Adipose tissue (tissue), 3 donors: ENCODE measurements around the gene ABCC1. TPM values are rescaled to one million over a fixed set of nuclear protein-coding genes. Genes with fewer than 3 reads are reported as not detected.
A peak's percentile ranks its signal among the peaks of the same experiment; 100 is the strongest.
"Not testable (repeated sequence)": the region's sequence is repeated elsewhere in the genome, so short reads cannot be mapped to it uniquely, and the experiment has no call there.

Experiments used
- H3K27ac ChIP-seq: one replicate; pipeline ENCODE4 v1.5.1; 2013; ENCODE audit warnings: low read depth, low read length
- WGBS, 3 donors: extraction: QIAGEN DNeasy Blood & Tissue Kit; methylation state at CpG; one replicate each; pipeline ENCODE4 v1.1.7; 2013; 5-methylcytosine and 5-hydroxymethylcytosine counted together
- polyA plus RNA-seq, 3 donors: library from polyadenylated mRNA; stranded (reverse); fragments of 200-250 nt; gene quantifications; one replicate each; pipeline ENCODE4 v1.2.3, GENCODE V29; 2013
- donor health status: healthy with polysubstance abuse.
- donor health status: Bipolar disorder and iron deficiency.
- donor health status: healthy.

ABCC1 gene
- 1 to 10 TPM; 5.3 to 6.9 (median 6.9) TPM for polyA plus RNA-seq

DNA sequence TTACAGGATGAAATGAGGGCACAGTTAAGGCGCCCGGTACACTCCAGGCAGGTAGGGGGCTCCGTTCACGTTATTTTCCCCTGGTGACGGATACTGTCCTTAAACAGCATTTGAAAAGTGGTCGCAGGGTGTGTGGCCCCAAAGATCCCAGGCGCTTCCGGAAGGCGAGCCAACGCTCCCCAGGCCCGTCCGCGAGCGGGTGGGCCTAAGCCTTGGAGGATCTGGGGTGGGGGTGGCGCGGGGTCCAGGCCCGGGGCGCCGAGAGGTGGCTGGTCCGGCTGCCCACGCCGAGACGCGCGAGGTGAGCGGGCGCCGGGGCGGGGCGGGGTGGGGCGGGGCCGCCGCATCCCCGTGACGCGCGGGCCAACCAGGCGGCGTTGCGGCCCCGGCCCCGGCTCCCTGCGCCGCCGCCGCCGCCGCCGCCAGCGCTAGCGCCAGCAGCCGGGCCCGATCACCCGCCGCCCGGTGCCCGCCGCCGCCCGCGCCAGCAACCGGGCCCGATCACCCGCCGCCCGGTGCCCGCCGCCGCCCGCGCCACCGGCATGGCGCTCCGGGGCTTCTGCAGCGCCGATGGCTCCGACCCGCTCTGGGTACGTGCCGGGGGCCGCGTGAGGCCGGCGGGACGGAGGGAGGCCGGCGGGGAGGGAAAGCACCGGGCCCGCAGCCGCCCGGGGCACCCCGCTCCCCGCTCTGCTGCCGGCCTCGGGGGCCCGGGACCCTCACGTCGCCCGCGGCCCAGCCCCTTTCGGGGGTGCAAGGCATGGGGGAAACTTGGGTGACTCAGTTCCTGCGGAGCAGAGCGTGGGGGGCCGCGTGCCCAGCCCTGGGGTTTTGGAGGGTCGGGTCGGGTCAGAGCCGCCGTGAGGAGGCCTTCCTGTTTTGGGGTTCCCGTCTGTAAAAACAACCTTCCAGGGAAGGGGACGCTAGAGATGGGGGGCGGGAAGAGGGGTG lies at the start of gene ABCC1:
Gene ABCC1 (plus strand): TSS at position 407 of the 951 bp plus-strand sequence. CDS start 136 bp downstream, at position 543.
- peak within 1 kb of the TSS; percentile 62 for H3K27ac ChIP-seq
- WGBS, 3 donors, result 0 to 1% (median 0%) methylated on average over 45 to 106 of the region's 112 CpGs

DNA sequence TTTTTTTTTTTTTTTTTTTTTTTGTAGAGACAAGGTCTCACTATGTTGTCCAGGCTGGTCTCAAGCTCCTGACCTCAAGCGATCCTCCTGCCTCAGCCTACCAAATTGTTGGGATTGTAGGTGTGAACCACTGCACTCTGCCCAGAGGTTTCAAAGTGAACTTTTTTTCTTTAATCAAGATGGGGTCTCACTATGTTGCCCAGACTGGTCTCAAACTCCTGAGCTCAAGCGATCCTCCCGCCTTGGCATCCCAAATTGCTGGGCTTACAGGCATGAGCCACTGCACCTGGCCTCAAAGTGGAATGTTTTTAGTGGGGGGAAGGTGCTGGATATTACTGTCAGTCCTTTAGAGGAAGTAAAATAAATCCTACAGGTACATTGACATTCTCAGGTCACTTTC lies 49.1 kb upstream of the ABCC1 start:
- H3K27ac ChIP-seq, result no peak overlapping the region
- 92 to 95% (median 93%) methylated on average over 3 of the region's 3 CpGs for WGBS, 3 donors

DNA sequence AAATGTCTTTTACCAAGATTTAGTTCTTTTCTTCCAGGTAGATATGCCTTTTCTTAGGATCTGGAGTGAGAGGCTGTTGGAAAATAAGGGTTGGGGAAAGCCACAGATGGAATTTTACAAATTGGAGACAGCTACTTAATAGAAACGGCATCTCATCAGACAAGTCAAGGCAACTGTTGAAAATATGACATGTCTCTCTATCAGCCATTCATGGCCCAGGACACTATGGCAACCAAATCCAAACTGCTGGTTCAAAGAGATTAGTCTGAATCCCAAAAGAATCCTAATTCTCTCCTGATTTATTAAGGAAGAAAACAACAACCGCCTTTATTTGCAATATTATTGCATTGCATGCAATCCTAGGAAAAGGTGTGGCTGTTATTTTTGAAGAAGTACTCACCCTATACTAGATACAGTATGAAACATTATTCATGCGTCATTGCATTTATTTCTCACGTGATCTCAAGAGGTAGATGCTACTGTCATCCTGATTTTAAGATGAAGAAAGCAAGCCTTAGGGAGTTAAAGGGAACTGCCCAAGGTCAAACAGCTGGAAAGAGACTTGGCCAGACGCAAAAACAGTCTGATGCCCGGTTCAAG lies 48.4 kb upstream of the ABCC1 start:
- WGBS, 3 donors, result 65 to 70% (median 69%) methylated on average over 6 of the region's 6 CpGs
- H3K27ac ChIP-seq, result no peak overlapping the region

DNA sequence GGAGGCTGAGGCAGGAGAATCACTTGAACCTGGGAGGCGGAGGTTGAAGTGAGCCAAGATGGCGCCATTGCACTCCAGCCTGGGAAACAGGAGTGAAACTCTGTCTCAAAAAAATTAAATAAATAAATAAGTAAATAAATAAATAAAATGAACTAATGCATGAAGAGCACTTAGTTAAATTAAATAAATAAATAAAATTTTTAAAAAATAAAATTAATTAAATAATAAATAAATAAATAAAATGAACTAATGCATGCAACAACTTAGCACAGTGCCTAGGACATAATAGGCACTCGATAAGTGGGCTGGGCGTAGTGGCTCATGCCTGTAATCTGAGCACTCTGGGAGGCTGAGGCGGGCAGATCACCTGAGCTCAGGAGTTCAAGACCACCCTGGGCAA lies 45.5 kb upstream of the ABCC1 start:
- H3K27ac ChIP-seq, result no peak overlapping the region
- 95 to 98% (median 96%) methylated on average over 5 of the region's 5 CpGs for WGBS, 3 donors

DNA sequence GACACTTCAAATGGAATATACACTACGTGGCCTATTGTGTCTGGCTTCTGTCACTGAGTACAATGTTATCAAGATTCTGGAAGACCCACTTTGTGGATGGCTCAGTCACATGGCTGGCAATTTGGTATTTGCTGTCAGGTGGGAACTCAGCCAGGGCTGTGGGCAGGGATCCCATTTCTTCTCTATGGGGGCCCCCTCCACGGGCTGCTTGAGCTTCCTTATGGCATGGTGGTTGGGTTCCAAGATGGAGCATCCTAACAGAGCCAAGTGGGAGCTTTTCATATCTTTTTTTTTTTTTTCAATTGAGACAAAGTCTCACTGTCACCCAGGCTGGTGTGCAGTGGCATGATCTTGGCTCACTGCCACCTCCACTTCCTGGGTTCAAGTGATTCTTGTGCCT lies 43.0 kb upstream of the ABCC1 start:
- 68 to 88% (median 74%) methylated on average over 2 of the region's 2 CpGs for WGBS, 3 donors

DNA sequence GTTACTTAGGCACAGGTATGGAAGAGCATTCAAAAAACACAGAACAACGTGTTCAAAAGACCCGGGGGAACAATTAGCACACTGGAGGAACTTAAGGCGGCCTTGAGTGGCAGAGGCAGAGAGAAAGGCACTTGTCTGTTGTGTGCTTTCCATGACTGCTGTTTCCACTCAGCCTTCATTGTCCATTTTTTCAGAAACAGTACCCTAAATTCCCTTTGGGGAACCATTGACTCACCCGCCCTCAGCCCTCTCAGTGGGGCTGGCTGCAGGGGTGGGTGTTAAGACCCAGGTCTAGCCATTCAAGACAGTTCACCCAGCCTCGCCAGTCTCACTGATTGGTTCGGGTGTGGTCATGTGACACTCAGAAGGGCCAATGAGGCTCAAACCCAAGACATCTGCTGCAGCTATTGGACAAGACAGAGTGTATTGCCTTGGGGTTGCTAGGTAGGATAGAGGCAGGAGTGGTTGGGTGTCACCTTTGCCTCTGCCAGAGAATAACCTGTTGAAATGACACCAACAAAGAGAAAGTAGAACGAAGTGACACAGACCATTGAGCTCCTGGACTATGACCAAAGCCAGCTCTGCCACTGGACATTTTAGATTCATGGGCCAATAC lies 41.4 kb upstream of the ABCC1 start:
- WGBS, 3 donors, result 77 to 82% (median 79%) methylated on average over 7 of the region's 7 CpGs
- no peak overlapping the region for H3K27ac ChIP-seq

More for the DNA sequence above, 43.0 kb upstream of the ABCC1 start:
- H3K27ac ChIP-seq, result no peak overlapping the region

DNA sequence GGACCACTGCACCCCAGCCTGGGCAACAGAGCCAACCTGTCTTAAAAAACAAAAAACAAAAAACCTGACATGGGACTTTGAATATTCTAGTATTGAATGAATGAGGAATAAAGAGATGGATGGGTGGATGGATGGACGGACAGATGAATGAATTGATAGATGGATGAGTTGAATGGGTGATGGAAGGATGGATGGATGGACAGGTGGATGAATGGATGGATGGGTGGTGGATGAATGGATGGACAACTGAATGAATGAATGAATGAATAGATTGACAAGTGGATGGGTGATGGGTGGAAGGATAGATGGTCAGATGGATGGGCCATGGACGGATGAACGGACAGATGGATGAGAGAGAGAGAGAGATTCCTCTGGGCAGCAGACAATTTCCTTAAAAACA lies 38.2 kb upstream of the ABCC1 start:
- WGBS, 3 donors, result 90 to 98% (median 96%) methylated on average over 3 of the region's 3 CpGs
- H3K27ac ChIP-seq, result no peak overlapping the region

DNA sequence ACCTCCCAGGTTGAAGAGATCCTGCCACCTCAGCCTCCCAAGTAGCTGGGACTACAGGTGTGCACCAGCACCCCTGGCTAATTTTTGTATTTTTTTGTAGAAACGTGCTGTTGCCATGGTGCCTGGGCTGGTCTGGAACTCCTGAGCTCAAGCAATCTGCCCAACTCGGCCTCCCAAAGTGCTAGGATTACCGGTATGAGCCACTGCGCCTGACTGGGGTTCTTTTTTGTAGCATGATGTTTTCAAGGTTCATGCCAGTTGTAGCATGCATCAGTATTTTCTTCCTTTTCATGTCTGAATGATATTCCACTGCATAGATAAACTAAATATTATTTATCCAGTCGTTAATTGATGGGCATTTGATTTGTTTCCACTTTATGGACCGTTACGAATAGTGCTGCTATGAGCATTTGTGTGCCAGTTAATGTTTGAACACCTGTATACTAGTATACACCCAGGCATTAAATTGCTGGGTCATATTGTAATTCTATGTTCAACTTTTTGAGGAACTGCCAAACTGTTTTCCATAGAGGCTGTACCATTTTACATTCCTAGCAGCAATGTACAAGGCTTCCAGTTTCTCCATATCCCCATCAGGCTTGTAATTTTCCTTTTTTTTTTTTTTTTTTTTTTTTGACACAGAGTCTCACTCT lies 36.2 kb upstream of the ABCC1 start:
- H3K27ac ChIP-seq, result no peak overlapping the region
- WGBS, 3 donors, result 74 to 76% (median 75%) methylated on average over 7 of the region's 7 CpGs

DNA sequence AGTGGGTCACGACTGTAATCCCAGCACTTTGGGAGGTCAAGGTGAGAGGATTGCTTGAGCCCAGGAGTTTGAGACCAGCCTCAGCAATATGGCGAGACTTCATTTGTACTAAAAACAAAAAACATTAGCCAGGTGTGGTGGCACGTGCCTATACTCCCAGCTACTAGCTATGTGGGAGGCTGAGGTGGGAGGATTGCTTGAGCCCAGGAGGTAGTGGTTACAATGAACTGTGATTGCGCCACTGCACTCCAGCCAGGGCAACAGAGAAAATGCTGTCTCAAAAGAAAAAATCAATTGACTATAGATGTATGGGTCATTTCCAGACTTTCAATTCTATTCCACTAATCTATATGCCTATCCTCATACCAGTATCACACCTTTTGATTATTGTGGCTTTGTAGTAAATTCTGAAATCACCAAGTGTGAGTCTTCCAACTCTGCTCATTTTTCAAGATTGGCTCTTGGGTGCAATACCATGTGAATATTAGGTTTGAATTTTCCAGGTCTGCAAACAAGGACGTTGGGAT lies 33.8 kb upstream of the ABCC1 start:
- 74 to 85% (median 84%) methylated on average over 5 of the region's 5 CpGs for WGBS, 3 donors
- H3K27ac ChIP-seq, result no peak overlapping the region

DNA sequence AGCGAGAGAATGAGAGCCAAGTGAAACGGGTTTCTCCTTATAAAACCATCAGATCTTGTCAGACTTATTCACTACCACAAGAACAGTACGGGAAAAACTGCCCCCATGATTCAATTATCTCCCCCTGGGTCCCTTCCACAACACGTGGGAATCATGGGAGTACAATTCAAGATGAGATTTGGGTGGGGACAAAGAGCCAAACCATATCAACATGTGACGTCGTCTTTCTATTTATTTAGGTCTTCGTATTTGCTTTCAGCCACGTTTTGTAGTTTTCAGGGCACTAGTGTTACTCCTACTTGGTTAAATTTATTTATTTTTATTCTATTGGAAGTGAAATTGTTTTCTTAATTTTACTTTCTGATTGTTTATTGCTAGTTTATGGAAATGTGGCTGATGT lies 33.1 kb upstream of the ABCC1 start:
- 78 to 86% (median 83%) methylated on average over 8 of the region's 8 CpGs for WGBS, 3 donors

DNA sequence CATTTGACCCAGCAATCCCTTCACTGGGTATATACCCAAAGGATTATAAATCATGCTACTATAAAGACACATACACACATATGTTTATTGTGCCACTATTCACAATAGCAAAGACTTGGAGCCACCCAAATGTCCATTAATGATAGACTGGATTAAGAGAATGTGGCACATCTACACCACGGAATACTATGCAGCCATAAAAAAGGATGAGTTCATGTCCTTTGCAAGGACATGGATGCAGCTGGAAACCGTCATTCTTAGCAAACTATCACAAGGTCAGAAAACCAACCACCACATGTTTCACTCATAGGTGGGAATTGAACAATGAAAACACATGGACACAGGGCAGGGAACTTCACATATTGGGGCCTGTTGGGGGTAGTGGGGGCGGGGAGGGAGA lies 31.1 kb upstream of the ABCC1 start:
- WGBS, 3 donors, result 78 to 89% (median 81%) methylated on average over 3 of the region's 3 CpGs
- not testable (repeated sequence) for H3K27ac ChIP-seq

More for the DNA sequence above, 33.1 kb upstream of the ABCC1 start:
- H3K27ac ChIP-seq, result no peak overlapping the region

DNA sequence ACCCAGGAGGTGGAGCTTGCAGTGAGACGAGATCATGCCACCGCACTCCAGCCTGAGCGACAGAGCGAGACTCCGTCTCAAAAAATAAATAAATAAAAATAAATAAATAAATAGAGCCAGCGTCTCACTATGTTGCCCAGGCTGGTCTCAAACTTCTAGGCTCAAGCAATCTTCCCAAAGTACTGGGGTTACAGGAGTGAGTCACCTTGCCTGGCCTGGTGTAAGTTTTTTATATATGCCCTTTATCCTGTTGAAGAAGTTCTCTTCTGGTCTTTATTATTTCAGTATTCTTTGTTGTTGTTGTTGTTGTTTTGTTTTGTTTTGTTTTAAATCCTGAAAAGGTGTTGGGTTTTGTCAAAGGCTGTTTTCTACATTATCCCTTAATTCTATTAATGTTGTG lies 30.1 kb upstream of the ABCC1 start:
- H3K27ac ChIP-seq, result no peak overlapping the region
- WGBS, 3 donors, result 87 to 96% (median 93%) methylated on average over 6 of the region's 6 CpGs

DNA sequence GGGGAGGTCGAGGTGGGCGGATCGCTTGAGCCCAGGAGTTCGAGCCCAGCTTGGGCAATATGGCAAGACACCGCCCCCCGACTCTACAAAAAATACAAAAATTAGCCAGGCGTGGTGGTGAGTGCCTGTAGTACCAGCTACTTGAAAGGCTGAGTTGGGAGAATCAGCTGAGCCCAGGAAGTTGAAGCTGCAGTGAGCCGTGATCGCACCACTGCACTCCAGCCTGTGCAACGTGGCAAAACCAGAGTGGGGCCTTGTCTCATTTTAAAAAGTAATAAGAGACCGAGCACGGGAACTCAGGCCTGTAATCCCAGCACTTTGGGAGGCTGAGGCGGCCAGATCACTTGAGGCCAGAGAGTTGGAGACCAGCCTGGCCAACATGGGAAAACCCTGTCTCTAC lies 24.4 kb upstream of the ABCC1 start:
- 94 to 95% (median 94%) methylated on average over 13 of the region's 13 CpGs for WGBS, 3 donors
- H3K27ac ChIP-seq, result no peak overlapping the region

DNA sequence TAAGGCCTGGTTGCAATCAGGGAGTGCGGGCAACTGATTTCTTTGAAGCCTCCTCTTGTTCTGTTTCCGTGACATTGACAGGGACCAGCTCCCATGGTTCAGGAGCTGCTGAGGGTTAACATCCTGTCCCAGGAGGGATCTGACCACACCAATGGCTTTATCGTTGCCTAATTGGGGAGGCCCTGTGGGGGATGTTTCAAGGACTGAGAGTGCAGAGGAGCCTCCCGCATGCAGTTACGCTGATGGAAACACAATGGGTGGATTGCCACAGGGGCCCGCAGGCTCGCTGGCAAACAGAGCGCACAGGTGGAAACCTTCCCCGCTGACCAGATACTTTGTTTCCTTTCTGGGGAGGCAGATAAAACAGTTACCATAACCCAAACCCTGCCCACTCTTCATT lies 23.8 kb upstream of the ABCC1 start:
- H3K27ac ChIP-seq, result no peak overlapping the region
- WGBS, 3 donors, result 77 to 84% (median 80%) methylated on average over 9 of the region's 9 CpGs

DNA sequence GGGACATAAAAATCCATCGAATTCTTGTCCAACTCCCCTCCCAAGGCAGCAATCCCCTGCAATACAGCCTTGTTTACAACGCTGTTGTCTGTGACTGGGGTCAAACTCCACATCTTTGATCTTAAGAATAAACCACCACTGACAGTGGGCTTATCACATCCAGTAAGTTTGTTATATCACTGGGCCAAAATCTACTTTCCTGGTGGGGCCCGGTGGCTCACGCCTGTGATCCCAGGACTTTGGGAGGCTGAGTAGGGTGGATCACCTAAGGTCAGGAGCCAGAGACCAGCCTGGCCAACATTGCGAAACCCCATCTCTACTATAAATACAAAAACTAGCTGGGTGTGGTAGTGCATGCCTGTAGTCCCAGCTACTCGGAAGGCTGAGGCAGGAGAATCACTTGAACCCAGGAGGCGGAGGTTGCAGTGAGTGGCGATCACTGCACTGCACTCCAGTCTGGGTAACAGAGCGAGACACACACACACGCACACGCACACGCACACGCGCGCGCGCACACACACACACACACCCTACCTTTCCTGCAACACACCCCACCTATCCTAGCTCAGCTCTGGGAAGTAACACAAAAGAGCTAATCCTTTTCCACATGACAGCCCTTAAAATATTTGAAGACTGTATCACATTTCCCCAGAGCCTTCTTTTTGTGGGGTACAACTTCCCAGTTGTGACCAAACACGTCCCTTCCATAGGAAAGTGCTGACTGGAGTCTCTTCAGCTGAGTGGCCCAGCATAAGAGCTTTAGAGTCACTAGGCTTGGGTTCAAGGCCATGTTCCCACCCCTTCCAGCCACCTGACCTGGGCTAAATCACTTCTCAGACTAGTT lies 20.9 kb upstream of the ABCC1 start:
- 94 to 95% (median 94%) methylated on average over 18 of the region's 18 CpGs for WGBS, 3 donors
- no peak overlapping the region for H3K27ac ChIP-seq

DNA sequence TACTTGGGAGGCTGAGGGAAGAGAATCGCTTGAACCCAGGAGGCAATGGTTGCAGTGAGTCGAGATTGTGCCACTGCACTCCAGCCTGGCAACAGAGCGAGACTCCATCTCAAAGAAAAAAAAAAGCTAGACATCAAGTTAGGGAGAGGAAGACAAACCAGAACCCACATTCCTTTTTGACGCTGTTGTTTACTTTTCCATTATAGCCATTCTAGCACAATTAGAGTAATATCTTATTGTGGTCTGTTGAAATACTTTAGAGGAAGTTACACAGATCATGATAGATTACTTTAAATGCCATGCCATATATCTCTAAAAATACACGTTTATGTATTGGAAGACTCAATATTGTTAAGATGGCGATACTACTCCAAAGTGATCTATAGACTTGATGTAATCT lies 16.5 kb upstream of the ABCC1 start:
- no peak overlapping the region for H3K27ac ChIP-seq
- WGBS, 3 donors, result 66 to 76% (median 66%) methylated on average over 6 of the region's 6 CpGs

DNA sequence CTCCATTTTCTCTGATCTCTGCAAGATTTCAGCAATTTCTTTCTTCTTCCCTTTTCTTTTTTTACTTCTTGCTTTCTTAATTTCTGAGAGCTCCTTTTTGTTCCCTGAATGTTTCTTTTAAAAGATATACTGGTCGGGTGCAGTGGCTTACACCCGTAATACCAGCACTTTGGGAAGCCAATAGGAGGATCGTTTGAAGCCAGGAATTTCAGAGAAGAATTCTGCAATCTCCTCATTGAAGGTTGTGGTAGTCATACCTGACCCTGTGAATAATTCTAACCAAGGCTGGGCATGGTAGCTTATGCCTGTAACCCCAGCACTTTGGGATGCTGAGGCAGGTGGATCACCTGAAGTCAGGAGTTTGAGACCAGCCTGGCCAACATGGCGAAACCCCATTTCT lies 15.6 kb upstream of the ABCC1 start:
- 77 to 79% (median 78%) methylated on average over 4 of the region's 4 CpGs for WGBS, 3 donors
- no peak overlapping the region for H3K27ac ChIP-seq

DNA sequence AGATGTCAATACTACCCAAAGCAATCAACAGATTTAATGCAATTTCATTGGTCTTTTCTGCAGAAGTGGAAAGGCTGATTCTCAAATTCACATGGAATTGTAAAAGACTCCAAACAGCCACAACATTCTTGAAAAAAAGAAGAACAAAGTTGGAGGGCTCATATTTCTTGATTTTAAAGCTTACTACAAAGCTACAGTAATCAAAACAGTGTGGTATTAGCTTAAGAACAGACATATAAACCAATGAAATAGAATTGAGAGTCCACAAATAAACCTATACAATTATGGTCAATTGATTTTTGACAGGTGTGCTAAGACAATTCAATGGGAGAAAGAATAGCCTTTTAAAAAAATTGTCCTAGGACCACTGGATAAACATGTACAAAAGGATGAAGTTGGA lies 14.4 kb upstream of the ABCC1 start:
- no peak overlapping the region for H3K27ac ChIP-seq
